ENCODE results near the gene ATXN7L1. TPM values are rescaled to one million over a fixed set of nuclear protein-coding genes. Genes with fewer than 3 reads are reported as not detected.

Gene ATXN7L1
- total RNA-seq, 1 donor from 2014 or later, result 2.3 TPM

GRCh38 chr7:105811189-105811847, 65.1 kb downstream of the ATXN7L1 start:
- no peak for DNase-seq (ENCODE audit: low read depth)
- no peak overlapping the region for H3K4me3 ChIP-seq (ENCODE audit: low read depth, low read length)
- TF ChIP-seq CTCF (conservative IDR thresholded peaks at IDR 0.05; ENCODE audit: low read depth, low read length), result no peak

GRCh38 chr7:105810556-105810955, 65.8 kb downstream of the ATXN7L1 start:
- TF ChIP-seq CTCF (conservative IDR thresholded peaks at IDR 0.05; ENCODE audit: low read depth, low read length), result no peak

GRCh38 chr7:105808703-105809590, 67.5 kb downstream of the ATXN7L1 start:
- no peak for DNase-seq (ENCODE audit: low read depth)
- TF ChIP-seq CTCF (conservative IDR thresholded peaks at IDR 0.05; ENCODE audit: low read depth, low read length), result no peak
- H3K4me3 ChIP-seq (ENCODE audit: low read depth, low read length), result no peak overlapping the region

More at GRCh38 chr7:105810556-105810955, 65.8 kb downstream of the ATXN7L1 start:
- no peak for DNase-seq (ENCODE audit: low read depth)
- no peak overlapping the region for H3K4me3 ChIP-seq (ENCODE audit: low read depth, low read length)

- no peak for TF ChIP-seq CTCF (conservative IDR thresholded peaks at IDR 0.05; ENCODE audit: low read depth, low read length)
- H3K4me3 ChIP-seq (ENCODE audit: low read depth, low read length), result no peak overlapping the region
- no peak for DNase-seq (ENCODE audit: low read depth)
Measured at GRCh38 chr7:105808209-105808608, 68.2 kb downstream of the ATXN7L1 start.

- H3K4me3 ChIP-seq (ENCODE audit: low read depth, low read length), result no peak overlapping the region
Measured at GRCh38 chr7:105807448-105807762, 69.0 kb downstream of the ATXN7L1 start.

More at GRCh38 chr7:105807448-105807762, 69.0 kb downstream of the ATXN7L1 start:
- DNase-seq (ENCODE audit: low read depth), result no peak
- no peak for TF ChIP-seq CTCF (conservative IDR thresholded peaks at IDR 0.05; ENCODE audit: low read depth, low read length)

Measured in epithelial cell of proximal tubule (primary cell).